ENCODE data around the gene CACNA1C. TPM values are rescaled to one million over a fixed set of nuclear protein-coding genes. Genes with fewer than 3 reads are reported as not detected.

The CACNA1C gene
- total and polyA plus RNA-seq, 2 of the 4 experiments (the other 2 are of a cell fraction) = 1.6 to 2.6 TPM

- H2BK5ac ChIP-seq (ENCODE audit: low read depth, low read length, poor library complexity, severe bottlenecking) = no peak overlapping the region
- H3K79me1 ChIP-seq (ENCODE audit: low read depth in 1 of 2, low read length in 2 of 2) = peaks cover 0 to 21% of the 10 kb centered on the region in 2 experiments; a peak in 1 of 4 replicates
- no peak overlapping the region for H2BK15ac ChIP-seq (ENCODE audit: low read depth, low read length)
- no peaks in the 10 kb centered on the region for H3K27me3 ChIP-seq (ENCODE audit: control insufficient read depth, insufficient read depth, low read length)
- no peak overlapping the region for H2AK9ac ChIP-seq (replicated peaks; ENCODE audit: low read depth, low read length, poor library complexity)
- peak overlapping the region; percentile 28; the same call in 1 of the 2 replicates for H2AK5ac ChIP-seq (ENCODE audit: low read depth, low read length)
- no peak overlapping the region for H3K56ac ChIP-seq (ENCODE audit: extremely low read depth, insufficient read depth, low read length)
- 93% methylated on average over 8 of the region's 10 CpGs; no CpG with 5 or more reads in 1 of the 2 experiments for WGBS, 2 experiments (ENCODE audit: extremely low coverage in 2 of 2, insufficient read length in 1 of 2)
- no peak overlapping the region for H4K8ac ChIP-seq (ENCODE audit: low read depth in 2 of 2, low read length in 2 of 2)
- no peak overlapping the region for H2BK20ac ChIP-seq (ENCODE audit: low read depth, low read length)
- no peak overlapping the region for H3K27ac ChIP-seq (ENCODE audit: insufficient read depth, low read length)
- intact Hi-C loops (cut with micrococcal nuclease) (loop anchor here (10.0 kb wide), 1 partner anchor 345 kb away; no protein-coding TSS in a partner anchor), dilution Hi-C loops (cut with HindIII; ENCODE audit: low sequenced_read_pairs, unreplicated experiment) (no loop called here), in situ Hi-C loops (cut with MboI; ENCODE audit: low sequenced_read_pairs) (loop anchor here (10.0 to 25.0 kb wide), 3 partner anchors 295 to 627 kb away; partner anchors contain the start of gene LRTM2)
- H3K23ac ChIP-seq (ENCODE audit: low read depth, low read length) = no peak overlapping the region
- no peak overlapping the region for H3K18ac ChIP-seq (ENCODE audit: low read depth, low read length)
- H4K20me1 ChIP-seq (ENCODE audit: insufficient read depth, low read length) = no peaks in the 10 kb centered on the region
- no peak overlapping the region for H4K5ac ChIP-seq (ENCODE audit: low read depth, low read length)
- H3K4me2 ChIP-seq (ENCODE audit: low read depth, low read length) = no peak overlapping the region
- TF ChIP-seq CTCF (conservative IDR thresholded peaks at IDR 0.05; ENCODE audit: low read depth, low read length) = no peak
- no peak for TF ChIP-seq ELK1 (IDR thresholded peaks at IDR 0.05; ENCODE audit: borderline replicate concordance, low read depth, low read length)
- TF ChIP-seq USF2 (IDR thresholded peaks at IDR 0.05; ENCODE audit: low read depth, low read length) = no peak
- no peak for TF ChIP-seq FOS (IDR thresholded peaks at IDR 0.05; ENCODE audit: low read depth, low read length)
- no peak for TF ChIP-seq MAZ (IDR thresholded peaks at IDR 0.05; ENCODE audit: borderline replicate concordance, low read depth, low read length)
- TF ChIP-seq RAD21 (IDR thresholded peaks at IDR 0.05; ENCODE audit: low read length) = no peak
- TF ChIP-seq BHLHE40 (IDR thresholded peaks at IDR 0.05; ENCODE audit: low read depth, low read length) = no peak
- no peak for TF ChIP-seq RFX5 (IDR thresholded peaks at IDR 0.05; ENCODE audit: low read depth, low read length)
- TF ChIP-seq MXI1 (IDR thresholded peaks at IDR 0.05; ENCODE audit: borderline replicate concordance, low read depth, low read length) = no peak
- TF ChIP-seq NFE2L2 (IDR thresholded peaks at IDR 0.05; ENCODE audit: low read depth, low read length) = no peak
- no peak for TF ChIP-seq POLR2A (IDR thresholded peaks at IDR 0.05; ENCODE audit: low read depth, low read length)
- H3K9me1 ChIP-seq (ENCODE audit: insufficient read depth, low read length) = peaks cover 24% of the 10 kb centered on the region
- H2AFZ ChIP-seq (replicated peaks; ENCODE audit: low read length, poor library complexity) = no peak overlapping the region
- BruUV-seq (replicated peaks) = no TSS peak
- ChIA-PET POLR2A (ENCODE audit: unreplicated experiment) (no interaction called here), CTCF (interaction anchor here (0.6 kb wide), 1 partner anchor 71 kb away, joined by 7 read pairs; no protein-coding TSS in a partner anchor)
- no peak overlapping the region for H3K4ac ChIP-seq (ENCODE audit: low read depth, low read length)
- no peak for DNase-seq
- no peak overlapping the region for H3K9ac ChIP-seq (ENCODE audit: low read depth, low read length)
- H3K4me1 ChIP-seq (ENCODE audit: control insufficient read depth, insufficient read depth, low read length) = peaks cover 36% of the 10 kb centered on the region
- H3K9me3 ChIP-seq (ENCODE audit: control insufficient read depth, insufficient read depth, low read length) = no peaks in the 10 kb centered on the region
- H3K14ac ChIP-seq (replicated peaks; ENCODE audit: low read depth, low read length) = no peak overlapping the region
- no peak overlapping the region for H3K4me3 ChIP-seq (ENCODE audit: insufficient read depth, low read depth, low read length)
- ATAC-seq (ENCODE audit: low read depth) = no peak
- no peaks in the 10 kb centered on the region for H3K36me3 ChIP-seq (ENCODE audit: control insufficient read depth, insufficient read depth, low read length)
- no peak overlapping the region for H4K91ac ChIP-seq (ENCODE audit: insufficient read depth, low read depth, low read length)
- no peak overlapping the region for H2BK120ac ChIP-seq (ENCODE audit: low read depth, low read length)
Measured at GRCh38 chr12:2289525-2289924, 236.7 kb downstream of the CACNA1C start.

All from IMR-90 (cell line).